GM23248 (cell line): ENCODE measurements around the gene ASB10. TPM values are rescaled to one million over a fixed set of nuclear protein-coding genes. Genes with fewer than 3 reads are reported as not detected.

Source experiments
- DNase-seq: peaks from one replicate; pipeline ENCODE4 v3.0.0-alpha.2; 2015
- H2AFZ ChIP-seq: fragments of 200-600 bp; sonication (generic); 2 replicates; pipeline ENCODE4 v1.6.1; 2016; ENCODE audit warnings: antibody characterized with exemption
- H3F3A ChIP-seq: fragments of 200-600 bp; sonication (generic); 2 replicates; pipeline ENCODE4 v1.6.1; 2016; ENCODE audit warnings: mild to moderate bottlenecking, antibody characterized with exemption, mixed run types; ENCODE audit not compliant: insufficient read depth
- H3K27ac ChIP-seq: fragments of 200-600 bp; sonication (generic); 2 replicates; pipeline ENCODE4 v1.5.1; 2016; ENCODE audit warnings: mild to moderate bottlenecking
- H3K27me3 ChIP-seq: fragments of 200-600 bp; sonication (generic); replicated peaks from 2 replicates; pipeline ENCODE4 v1.6.1; 2016; ENCODE audit warnings: mild to moderate bottlenecking; ENCODE audit not compliant: insufficient read depth
- H3K36me3 ChIP-seq: fragments of 200-600 bp; sonication (generic); 2 replicates; pipeline ENCODE4 v1.6.1; 2016; ENCODE audit warnings: low read depth, mild to moderate bottlenecking
- H3K4me1 ChIP-seq: fragments of 200-600 bp; sonication (generic); 2 replicates; pipeline ENCODE4 v1.6.1; 2016; ENCODE audit warnings: mild to moderate bottlenecking; ENCODE audit not compliant: insufficient read depth
- H3K4me2 ChIP-seq: fragments of 200-600 bp; sonication (generic); one replicate; pipeline ENCODE4 v1.6.1; 2016; ENCODE audit warnings: mild to moderate bottlenecking; ENCODE audit not compliant: unreplicated experiment
- H3K4me3 ChIP-seq: fragments of 200-600 bp; sonication (generic); 2 replicates; pipeline ENCODE4 v1.5.1; 2016; ENCODE audit warnings: mild to moderate bottlenecking
- H3K79me2 ChIP-seq: fragments of 200-600 bp; sonication (generic); 2 replicates; pipeline ENCODE4 v1.6.1; 2016; ENCODE audit warnings: mild to moderate bottlenecking; ENCODE audit not compliant: insufficient read depth
- H3K9ac ChIP-seq: fragments of 200-600 bp; sonication (generic); 2 replicates; pipeline ENCODE4 v1.6.1; 2016; ENCODE audit warnings: mild to moderate bottlenecking
- H3K9me2 ChIP-seq: fragments of 200-600 bp; sonication (generic); 2 replicates; pipeline ENCODE4 v1.6.1; 2016; ENCODE audit warnings: mixed run types, mild to moderate bottlenecking, moderate library complexity; ENCODE audit not compliant: insufficient read depth
- H3K9me3 ChIP-seq: fragments of 200-600 bp; sonication (generic); one replicate; pipeline ENCODE4 v1.6.1; 2017; ENCODE audit warnings: low read depth
- H4K20me1 ChIP-seq: fragments of 200-600 bp; sonication (generic); 2 replicates; pipeline ENCODE4 v1.6.0; 2016; ENCODE audit not compliant: insufficient read depth
- EZH2 ChIP-seq: fragments of 200-600 bp; sonication (generic); IDR thresholded peaks from 2 replicates; pipeline ENCODE4 v1.6.1; 2018; ENCODE audit warnings: antibody characterized with exemption, mild to moderate bottlenecking; ENCODE audit not compliant: insufficient read depth, poor library complexity, severe bottlenecking
- EZH2phosphoT487 ChIP-seq: fragments of 200-600 bp; sonication (generic); IDR thresholded peaks from 2 replicates; pipeline ENCODE4 v1.6.1; 2018; ENCODE audit warnings: antibody characterized with exemption, moderate library complexity, mild to moderate bottlenecking, low read depth; ENCODE audit not compliant: insufficient read depth
- WGBS, 2 experiments: methylation state at CpG; one replicate each; pipeline ENCODE4 v1.1.6; 2015 to 2017; ENCODE audit warnings: low lambda C conversion rate in 2 of 2, low coverage in 1 of 2; ENCODE audit errors: missing lambda C conversion rate in 2 of 2; 5-methylcytosine and 5-hydroxymethylcytosine counted together
- in situ Hi-C: fragments of 300-500 bp; cut with MboI; formaldehyde crosslinking; loops from 2 replicates; pipeline ENCODE4 v1.15.0; 2020
- polyA plus RNA-seq: library from polyadenylated mRNA; unstranded; fragments of >200 nt; fragmentation: Nextera tagmentation; extraction: Ambion mirVana; gene quantifications from 2 replicates; pipeline ENCODE4 v1.2.1, GENCODE V29; 2016
- total RNA-seq: library from RNA; depleted of rRNA; stranded (reverse); fragments of >200 nt; shearing (Covaris generic); gene quantifications from 2 replicates; pipeline ENCODE4 v1.2.3, GENCODE V29; 2014

ASB10 gene
- total and polyA plus RNA-seq, 2 experiments from 2014 or later = not detected

- Histone ChIP-seq H3K79me2 (no peaks in the 10 kb centered on the region), H3K9me2 (no peaks in the 10 kb centered on the region), H3K27me3 (peaks cover 55% of the 10 kb centered on the region), H2AFZ (no peak overlapping the region), H3K4me3 (no peak overlapping the region), H4K20me1 (no peaks in the 10 kb centered on the region), H3K9ac (no peak overlapping the region), H3K9me3 (no peaks in the 10 kb centered on the region), H3K36me3 (no peaks in the 10 kb centered on the region), H3F3A (no peaks in the 10 kb centered on the region), H3K4me2 (no peak overlapping the region), H3K27ac (no peak overlapping the region), H3K4me1 (no peaks in the 10 kb centered on the region)
- no peak for TF ChIP-seq EZH2phosphoT487
- no peak for TF ChIP-seq EZH2
- DNase-seq = no peak
- in situ Hi-C loops = no loop called here
Observed at GRCh38 chr7:151197932-151198331, 10.9 kb upstream of the ASB10 start.

GRCh38 chr7:151195616-151196450, 8.8 kb upstream of the ASB10 start:
- Histone ChIP-seq H2AFZ (no peak overlapping the region), H3F3A (no peaks in the 10 kb centered on the region), H3K36me3 (no peaks in the 10 kb centered on the region), H3K79me2 (no peaks in the 10 kb centered on the region), H3K4me3 (no peak overlapping the region), H3K27me3 (peaks cover 43% of the 10 kb centered on the region), H3K4me2 (no peak overlapping the region), H3K9ac (no peak overlapping the region), H3K9me3 (no peaks in the 10 kb centered on the region), H4K20me1 (no peaks in the 10 kb centered on the region), H3K4me1 (no peaks in the 10 kb centered on the region), H3K27ac (no peak overlapping the region), H3K9me2 (no peaks in the 10 kb centered on the region)
- in situ Hi-C loops = no loop called here
- no peak for DNase-seq
- WGBS, 2 experiments = 28 to 30% methylated on average over 18 to 19 of the region's 19 CpGs
- TF ChIP-seq EZH2 (no peak), EZH2phosphoT487 (no peak)

- H3K4me3 ChIP-seq = no peak overlapping the region
- DNase-seq = no peak
- no peaks in the 10 kb centered on the region for H3K36me3 ChIP-seq
- H3K9me2 ChIP-seq = no peaks in the 10 kb centered on the region
- no peak overlapping the region for H3K9ac ChIP-seq
- H3K27me3 ChIP-seq = peaks cover 44% of the 10 kb centered on the region
- H3F3A ChIP-seq = no peaks in the 10 kb centered on the region
- 57 to 62% methylated on average over 7 of the region's 7 CpGs for WGBS, 2 experiments
- no peaks in the 10 kb centered on the region for H3K79me2 ChIP-seq
- in situ Hi-C loops = no loop called here
- no peak overlapping the region for H2AFZ ChIP-seq
- no peaks in the 10 kb centered on the region for H3K9me3 ChIP-seq
- TF ChIP-seq EZH2phosphoT487 = no peak
- no peak for TF ChIP-seq EZH2
- no peaks in the 10 kb centered on the region for H4K20me1 ChIP-seq
- H3K4me1 ChIP-seq = no peaks in the 10 kb centered on the region
- no peak overlapping the region for H3K4me2 ChIP-seq
- H3K27ac ChIP-seq = no peak overlapping the region
Observed at GRCh38 chr7:151194188-151194587, 7.1 kb upstream of the ASB10 start.

GRCh38 chr7:151193203-151193978, 6.3 kb upstream of the ASB10 start:
- WGBS, 2 experiments = 60 to 68% methylated on average over 10 to 14 of the region's 14 CpGs
- no peaks in the 10 kb centered on the region for H3K36me3 ChIP-seq
- H2AFZ ChIP-seq = no peak overlapping the region
- no peaks in the 10 kb centered on the region for H3K9me2 ChIP-seq
- H3K4me2 ChIP-seq = no peak overlapping the region
- H3K27me3 ChIP-seq = peaks cover 52% of the 10 kb centered on the region
- no peaks in the 10 kb centered on the region for H3F3A ChIP-seq
- no peak for TF ChIP-seq EZH2
- no peak for TF ChIP-seq EZH2phosphoT487
- in situ Hi-C loops = no loop called here
- no peak for DNase-seq
- no peaks in the 10 kb centered on the region for H3K9me3 ChIP-seq
- no peak overlapping the region for H3K27ac ChIP-seq
- no peak overlapping the region for H3K9ac ChIP-seq
- H3K4me3 ChIP-seq = no peak overlapping the region
- no peaks in the 10 kb centered on the region for H4K20me1 ChIP-seq
- no peaks in the 10 kb centered on the region for H3K79me2 ChIP-seq
- H3K4me1 ChIP-seq = no peaks in the 10 kb centered on the region
